ENCODE results near the gene PCBP3. TPM values are rescaled to one million over a fixed set of nuclear protein-coding genes. Genes with fewer than 3 reads are reported as not detected.

PCBP3 gene
- total and polyA plus RNA-seq, 4 donors, result 0.36 to 1.6 (median 0.42) TPM

DNA sequence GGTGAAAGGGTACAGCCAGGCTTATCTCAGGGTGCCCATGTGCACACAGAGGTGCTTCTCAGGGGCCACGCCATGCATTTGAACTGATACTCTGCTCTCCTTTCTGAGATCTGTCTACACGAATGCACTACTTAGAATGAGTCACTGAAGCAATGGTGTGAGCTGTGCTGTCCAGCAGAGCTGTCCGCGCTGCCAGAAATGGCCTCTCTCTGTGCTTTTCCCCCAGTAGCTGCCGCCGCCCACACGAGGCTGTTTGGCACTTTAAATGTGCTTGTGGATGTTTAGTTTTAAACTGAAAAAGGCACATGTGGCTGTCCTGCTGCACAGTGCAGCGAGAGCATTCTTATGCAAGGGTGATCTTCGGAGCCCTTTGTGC, 250.9 kb downstream of the PCBP3 start:
- Histone ChIP-seq H3K4me1 (ENCODE audit: control insufficient read depth in 4 of 4, insufficient read depth in 4 of 4, low read length in 3 of 4) (peaks cover 0 to under 1% (median 0%) of the 10 kb centered on the region in 4 donors), H3K9ac (ENCODE audit: low read depth in 1 of 2, low read length in 2 of 2) (no peak overlapping the region), H3K9me3 (ENCODE audit: control insufficient read depth in 4 of 4, low read length in 3 of 4) (no peaks in the 10 kb centered on the region), H3K27me3 (ENCODE audit: control insufficient read depth in 4 of 4, insufficient read depth in 4 of 4, low read length in 3 of 4) (peaks cover 0 to 2% (median 0%) of the 10 kb centered on the region in 4 donors), H3K27ac (ENCODE audit: low read depth in 1 of 2, low read length in 2 of 2) (no peak overlapping the region), H3K4me3 (ENCODE audit: low read depth in 1 of 3, low read length in 3 of 3) (no peak overlapping the region), H3K36me3 (ENCODE audit: control insufficient read depth in 4 of 4, insufficient read depth in 3 of 4, low read depth in 1 of 4, low read length in 3 of 4) (no peaks in the 10 kb centered on the region)
- TF ChIP-seq GABPA (IDR thresholded peaks at IDR 0.05 in 1 of 2, conservative IDR thresholded peaks at IDR 0.05 in 1 of 2) (no peak), SP1 (IDR thresholded peaks at IDR 0.05) (no peak), EGR1 (IDR thresholded peaks at IDR 0.05; ENCODE audit: low read depth in 2 of 2) (no peak), HNF4A (conservative IDR thresholded peaks at IDR 0.05) (no peak), YY1 (IDR thresholded peaks at IDR 0.05) (no peak), JUND (IDR thresholded peaks at IDR 0.05) (no peak), TAF1 (conservative IDR thresholded peaks at IDR 0.05) (no peak), FOXA2 (IDR thresholded peaks at IDR 0.05) (no peak), HNF4G (IDR thresholded peaks at IDR 0.05) (no peak)
- TF ChIP-seq, protein P1, sequence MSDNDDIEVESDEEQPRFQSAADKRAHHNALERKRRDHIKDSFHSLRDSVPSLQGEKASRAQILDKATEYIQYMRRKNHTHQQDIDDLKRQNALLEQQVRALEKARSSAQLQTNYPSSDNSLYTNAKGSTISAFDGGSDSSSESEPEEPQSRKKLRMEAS (IDR thresholded peaks at IDR 0.05), result no peak
- TF ChIP-seq, protein P2, sequence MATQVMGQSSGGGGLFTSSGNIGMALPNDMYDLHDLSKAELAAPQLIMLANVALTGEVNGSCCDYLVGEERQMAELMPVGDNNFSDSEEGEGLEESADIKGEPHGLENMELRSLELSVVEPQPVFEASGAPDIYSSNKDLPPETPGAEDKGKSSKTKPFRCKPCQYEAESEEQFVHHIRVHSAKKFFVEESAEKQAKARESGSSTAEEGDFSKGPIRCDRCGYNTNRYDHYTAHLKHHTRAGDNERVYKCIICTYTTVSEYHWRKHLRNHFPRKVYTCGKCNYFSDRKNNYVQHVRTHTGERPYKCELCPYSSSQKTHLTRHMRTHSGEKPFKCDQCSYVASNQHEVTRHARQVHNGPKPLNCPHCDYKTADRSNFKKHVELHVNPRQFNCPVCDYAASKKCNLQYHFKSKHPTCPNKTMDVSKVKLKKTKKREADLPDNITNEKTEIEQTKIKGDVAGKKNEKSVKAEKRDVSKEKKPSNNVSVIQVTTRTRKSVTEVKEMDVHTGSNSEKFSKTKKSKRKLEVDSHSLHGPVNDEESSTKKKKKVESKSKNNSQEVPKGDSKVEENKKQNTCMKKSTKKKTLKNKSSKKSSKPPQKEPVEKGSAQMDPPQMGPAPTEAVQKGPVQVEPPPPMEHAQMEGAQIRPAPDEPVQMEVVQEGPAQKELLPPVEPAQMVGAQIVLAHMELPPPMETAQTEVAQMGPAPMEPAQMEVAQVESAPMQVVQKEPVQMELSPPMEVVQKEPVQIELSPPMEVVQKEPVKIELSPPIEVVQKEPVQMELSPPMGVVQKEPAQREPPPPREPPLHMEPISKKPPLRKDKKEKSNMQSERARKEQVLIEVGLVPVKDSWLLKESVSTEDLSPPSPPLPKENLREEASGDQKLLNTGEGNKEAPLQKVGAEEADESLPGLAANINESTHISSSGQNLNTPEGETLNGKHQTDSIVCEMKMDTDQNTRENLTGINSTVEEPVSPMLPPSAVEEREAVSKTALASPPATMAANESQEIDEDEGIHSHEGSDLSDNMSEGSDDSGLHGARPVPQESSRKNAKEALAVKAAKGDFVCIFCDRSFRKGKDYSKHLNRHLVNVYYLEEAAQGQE (IDR thresholded peaks at IDR 0.05), result no peak
- TF ChIP-seq, protein P3, sequence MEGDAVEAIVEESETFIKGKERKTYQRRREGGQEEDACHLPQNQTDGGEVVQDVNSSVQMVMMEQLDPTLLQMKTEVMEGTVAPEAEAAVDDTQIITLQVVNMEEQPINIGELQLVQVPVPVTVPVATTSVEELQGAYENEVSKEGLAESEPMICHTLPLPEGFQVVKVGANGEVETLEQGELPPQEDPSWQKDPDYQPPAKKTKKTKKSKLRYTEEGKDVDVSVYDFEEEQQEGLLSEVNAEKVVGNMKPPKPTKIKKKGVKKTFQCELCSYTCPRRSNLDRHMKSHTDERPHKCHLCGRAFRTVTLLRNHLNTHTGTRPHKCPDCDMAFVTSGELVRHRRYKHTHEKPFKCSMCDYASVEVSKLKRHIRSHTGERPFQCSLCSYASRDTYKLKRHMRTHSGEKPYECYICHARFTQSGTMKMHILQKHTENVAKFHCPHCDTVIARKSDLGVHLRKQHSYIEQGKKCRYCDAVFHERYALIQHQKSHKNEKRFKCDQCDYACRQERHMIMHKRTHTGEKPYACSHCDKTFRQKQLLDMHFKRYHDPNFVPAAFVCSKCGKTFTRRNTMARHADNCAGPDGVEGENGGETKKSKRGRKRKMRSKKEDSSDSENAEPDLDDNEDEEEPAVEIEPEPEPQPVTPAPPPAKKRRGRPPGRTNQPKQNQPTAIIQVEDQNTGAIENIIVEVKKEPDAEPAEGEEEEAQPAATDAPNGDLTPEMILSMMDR (IDR thresholded peaks at IDR 0.05; ENCODE audit: low read depth, low read length, missing input control), result no peak
- DNase-seq (ENCODE audit: low spot score), result no peak
- WGBS, result 73% methylated on average over 9 of the region's 9 CpGs

DNA sequence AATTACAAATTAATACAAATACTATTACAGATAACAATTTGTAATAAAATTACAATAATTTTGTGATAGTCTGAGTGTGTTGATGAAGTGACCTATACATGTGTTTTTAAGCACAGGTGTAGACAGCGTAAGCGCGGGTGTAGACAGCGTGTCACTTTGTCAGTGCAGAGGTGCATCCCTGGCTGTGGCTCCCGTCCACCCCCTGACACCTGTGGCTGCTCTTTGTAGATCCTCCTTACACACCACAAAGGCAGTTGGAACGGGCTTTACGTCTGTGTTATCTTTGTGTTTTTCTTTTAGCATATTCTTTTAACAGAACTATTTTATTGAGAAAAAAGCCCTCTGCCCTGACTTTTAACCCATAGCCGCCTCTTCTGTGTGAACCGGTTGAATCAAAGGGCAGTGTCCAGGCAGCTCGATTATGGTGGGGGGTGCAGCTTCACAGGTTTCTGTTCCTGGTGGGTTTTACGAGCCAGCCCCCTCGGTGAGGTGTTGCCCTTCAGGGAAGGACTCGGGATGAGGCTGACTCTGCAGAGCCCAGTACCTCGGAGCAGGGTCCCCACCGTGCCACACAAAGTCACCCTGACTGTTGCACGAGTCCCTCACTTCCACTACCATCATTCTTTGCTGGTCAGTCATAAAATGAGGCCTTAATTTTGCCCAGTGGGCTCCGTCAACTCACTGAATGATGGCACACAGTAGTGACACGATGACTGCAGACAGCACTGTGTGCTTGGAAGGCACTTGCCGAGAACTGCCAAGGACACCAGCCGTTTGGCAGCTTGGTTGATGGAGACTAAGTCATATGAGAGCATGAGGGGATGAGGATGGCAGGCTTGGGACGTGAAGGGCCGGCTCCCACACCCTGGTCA, 251.6 kb downstream of the PCBP3 start:
- Histone ChIP-seq H3K36me3 (ENCODE audit: control insufficient read depth in 4 of 4, insufficient read depth in 3 of 4, low read depth in 1 of 4, low read length in 3 of 4) (no peaks in the 10 kb centered on the region), H3K4me3 (ENCODE audit: low read depth in 1 of 3, low read length in 3 of 3) (no peak overlapping the region), H3K9me3 (ENCODE audit: control insufficient read depth in 4 of 4, low read length in 3 of 4) (no peaks in the 10 kb centered on the region), H3K4me1 (ENCODE audit: control insufficient read depth in 4 of 4, insufficient read depth in 4 of 4, low read length in 3 of 4) (no peaks in the 10 kb centered on the region), H3K27me3 (ENCODE audit: control insufficient read depth in 4 of 4, insufficient read depth in 4 of 4, low read length in 3 of 4) (peaks cover 0 to 2% (median 0%) of the 10 kb centered on the region in 4 donors), H3K9ac (ENCODE audit: low read depth in 1 of 2, low read length in 2 of 2) (no peak overlapping the region), H3K27ac (ENCODE audit: low read depth in 1 of 2, low read length in 2 of 2) (no peak overlapping the region)
- no peak for DNase-seq (ENCODE audit: low spot score)
- TF ChIP-seq SP1 (IDR thresholded peaks at IDR 0.05) (no peak), NR2F2 (IDR thresholded peaks at IDR 0.05) (no peak), RAD21 (IDR thresholded peaks at IDR 0.05) (no peak), JUND (IDR thresholded peaks at IDR 0.05) (no peak)
- WGBS, result 80% methylated on average over 22 of the region's 22 CpGs
